GM12878 (cell line): Measurements from ENCODE around the gene NCAPH2.

Experiments
- GABPA ChIP-seq: IDR thresholded peaks from 2 replicates; pipeline ENCODE4 v1.6.1; 2014; ENCODE audit warnings: antibody characterized with exemption, low read depth, mild to moderate bottlenecking, inconsistent platforms
- NR2F1 ChIP-seq: fragments of 450-650 bp; conservative IDR thresholded peaks from 2 replicates; pipeline ENCODE4 v1.6.1; 2017; ENCODE audit warnings: mild to moderate bottlenecking
- TBL1XR1 ChIP-seq: IDR thresholded peaks from 2 replicates; pipeline ENCODE4 v1.6.1; 2012; ENCODE audit warnings: low read depth, low read length, improper control_type of control experiment

- TF ChIP-seq NR2F1 (no peak), TBL1XR1 (no peak), GABPA (no peak)
Measured at GRCh38 chr22:50570861-50571260, 62.8 kb downstream of the NCAPH2 start.
